Left forelimb (tissue), 1 donor: ENCODE data around the gene STAT6.
"Not testable (repeated sequence)": the region's sequence is repeated elsewhere in the genome, so short reads cannot be mapped to it uniquely, and the experiment has no call there.

ENCODE experiments used
- DNase-seq: peaks from one replicate; pipeline ENCODE4 v3.0.0-alpha.2; 2018; ENCODE audit warnings: low spot score

Gene STAT6

GRCh38 chr12:57126561-57126960 is 15.4 kb upstream of the STAT6 start:
- no peak for DNase-seq

- no peak for DNase-seq
Measured at GRCh38 chr12:57126061-57126460, 14.9 kb upstream of the STAT6 start.

DNA sequence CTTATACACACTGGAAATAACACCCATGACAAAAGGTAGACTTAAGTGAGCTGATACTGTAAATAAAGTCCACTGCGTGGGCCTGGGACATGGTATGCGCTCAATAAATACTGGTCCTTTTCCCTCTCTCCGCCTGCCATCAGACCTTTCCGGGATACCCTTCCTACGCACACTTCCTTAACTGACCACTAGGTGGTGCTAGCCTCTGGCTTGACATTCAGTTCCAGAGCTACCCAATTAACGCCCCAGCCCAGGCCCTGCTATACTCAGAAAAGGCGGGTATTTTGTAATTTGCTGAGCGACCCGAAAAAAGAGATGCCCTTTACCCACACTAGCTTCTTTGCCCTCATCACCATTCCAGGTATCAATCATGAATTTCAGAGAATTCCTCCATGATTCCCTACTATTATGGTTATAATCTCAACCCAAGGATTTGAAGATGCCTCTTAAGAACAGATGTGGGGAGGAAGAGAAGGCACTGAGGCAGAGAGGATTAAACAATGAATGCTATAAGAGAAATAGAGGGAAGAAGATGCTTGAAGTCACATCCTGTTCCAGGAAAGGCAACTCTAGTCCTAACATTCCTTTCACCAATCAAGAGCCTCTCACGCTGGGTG is 13.2 kb upstream of the STAT6 start:
- no peak for DNase-seq

GRCh38 chr12:57123813-57124212 is 12.7 kb upstream of the STAT6 start:
- DNase-seq: no peak

DNA sequence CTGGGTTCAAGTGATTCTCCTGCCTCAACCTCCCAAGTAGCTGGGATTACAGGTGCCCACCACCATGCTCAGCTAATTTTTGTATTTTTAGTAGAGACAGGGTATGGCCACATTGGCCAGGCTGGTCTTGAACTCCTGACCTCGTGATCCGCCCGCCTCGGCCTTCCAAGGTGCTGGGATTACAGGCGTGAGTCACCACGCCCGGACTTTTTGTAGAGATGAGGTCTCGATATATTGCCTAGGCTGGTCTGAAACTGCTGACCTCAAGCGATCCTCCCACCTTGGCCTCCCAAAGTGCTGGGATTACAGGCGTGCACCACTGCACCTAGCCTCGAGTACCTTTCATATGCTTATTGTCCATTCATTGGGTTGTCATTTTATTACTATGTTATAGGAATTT is 9.6 kb upstream of the STAT6 start:
- not testable (repeated sequence) for DNase-seq

DNA sequence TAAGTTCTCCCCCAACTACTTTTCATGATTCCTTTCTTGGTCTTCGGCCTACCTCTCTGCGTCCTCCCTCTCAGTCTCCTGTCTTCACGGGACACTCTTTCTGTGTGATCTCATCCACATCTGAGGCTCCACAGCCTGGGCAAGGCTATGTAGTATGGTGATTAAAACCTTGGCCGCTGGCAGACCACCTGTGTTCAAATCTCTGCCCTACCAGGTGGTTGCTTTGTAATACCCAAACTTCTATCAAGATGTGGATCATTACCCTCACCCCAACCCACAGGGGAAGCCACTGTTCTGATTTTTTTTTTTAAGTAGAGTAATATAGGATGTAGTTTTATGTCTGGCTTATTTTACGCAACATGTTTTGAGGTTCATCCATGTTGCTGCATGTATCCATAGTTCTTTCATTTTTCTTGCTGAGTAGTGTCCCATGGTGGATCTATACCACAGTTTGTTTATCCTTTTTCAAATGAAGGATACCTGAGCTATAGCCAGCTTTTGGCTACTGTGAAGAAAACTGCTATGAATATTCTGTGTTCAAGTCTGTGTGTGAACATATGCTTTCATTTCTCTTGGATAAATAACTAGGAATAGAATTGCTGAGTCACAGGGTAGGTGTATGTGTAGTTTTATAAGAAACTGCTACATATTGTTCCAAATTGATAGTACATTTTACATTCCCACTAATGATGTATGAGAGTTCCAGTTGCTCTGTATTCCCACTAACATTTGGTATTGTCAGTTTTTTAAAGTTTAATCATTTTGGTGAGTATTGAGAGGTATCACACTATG is 8.3 kb upstream of the STAT6 start:
- DNase-seq: no peak

DNA sequence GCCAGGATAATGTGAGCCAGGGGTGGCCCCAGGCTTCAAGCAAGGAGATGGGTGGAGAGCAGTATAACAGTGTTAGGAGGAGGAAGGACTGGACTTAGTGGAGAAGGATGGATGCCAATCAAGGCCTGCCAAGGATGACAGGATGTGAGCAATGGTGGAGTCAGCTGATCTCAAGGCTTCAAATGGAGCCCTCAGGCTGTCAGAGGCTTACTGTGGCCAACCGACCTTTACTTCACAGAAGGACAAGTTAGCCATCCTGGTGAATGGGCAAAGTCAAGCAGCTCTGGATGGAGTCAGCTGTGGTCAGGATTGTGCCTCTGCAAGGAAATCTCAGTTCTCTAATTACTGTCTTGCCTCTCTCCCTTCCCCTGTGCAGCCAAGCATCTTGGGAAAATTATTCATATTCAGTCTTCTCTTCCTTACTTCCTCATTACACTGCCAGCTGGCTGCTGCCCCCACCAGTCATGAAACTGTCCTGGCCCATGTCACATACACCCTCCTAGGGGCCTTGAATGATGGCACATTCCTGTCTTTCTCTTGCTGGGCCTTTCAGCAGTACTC is 7.6 kb upstream of the STAT6 start:
- DNase-seq: no peak

GRCh38 chr12:57116580-57117281 is 5.6 kb upstream of the STAT6 start:
- no peak for DNase-seq

GRCh38 chr12:57112492-57113294 is 1.5 kb upstream of the STAT6 start:
- DNase-seq: no peak

- DNase-seq: no peak
Measured at GRCh38 chr12:57110104-57111030, 795 bp downstream of the STAT6 start.

GRCh38 chr12:57109207-57110103 is 1.7 kb downstream of the STAT6 start:
- no peak for DNase-seq

GRCh38 chr12:57107456-57108155 is 3.6 kb downstream of the STAT6 start:
- no peak for DNase-seq

GRCh38 chr12:57106021-57106708 is 5.0 kb downstream of the STAT6 start:
- no peak for DNase-seq

- DNase-seq: no peak
Measured at GRCh38 chr12:57105011-57105753, 6.0 kb downstream of the STAT6 start.

DNA sequence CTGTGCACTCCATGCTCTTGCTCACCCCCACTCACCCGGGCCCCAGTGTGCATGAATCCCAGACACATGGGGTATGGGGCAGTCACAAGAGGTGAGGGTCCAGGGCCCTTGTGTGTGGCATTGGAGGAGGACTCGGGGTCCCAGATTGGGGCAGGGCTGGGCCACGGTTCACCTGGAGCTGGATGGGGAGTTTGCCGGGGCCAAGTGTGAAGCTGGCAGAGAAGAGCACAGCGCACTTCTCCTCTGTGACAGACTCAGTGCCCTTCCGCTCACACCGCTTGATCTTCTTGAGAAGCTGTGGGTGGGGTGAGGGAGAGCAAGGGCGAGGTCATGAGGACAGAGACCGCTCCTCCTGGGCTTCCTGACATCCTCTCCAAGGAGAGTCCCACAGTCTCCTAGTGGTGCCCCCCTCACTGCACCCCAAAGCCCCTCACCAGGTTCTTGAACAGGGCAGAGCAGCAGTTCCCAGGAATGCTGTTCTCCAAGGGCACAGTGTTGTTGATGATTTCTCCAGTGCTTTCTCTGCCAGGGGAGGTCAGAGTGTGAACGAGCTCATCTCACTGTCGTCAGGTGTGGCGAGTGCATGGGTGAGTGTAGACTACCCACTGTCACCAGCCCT is 6.8 kb downstream of the STAT6 start:
- no peak for DNase-seq

- DNase-seq: no peak
Measured at GRCh38 chr12:57103856-57104255, 7.3 kb downstream of the STAT6 start.
